Kidney (tissue), 14 donors: Measurements from ENCODE around the gene TMEM51. TPM values are rescaled to one million over a fixed set of nuclear protein-coding genes. Genes with fewer than 3 reads are reported as not detected.

Experiments
- DNase-seq, 5 donors: peaks; one replicate each; pipeline ENCODE4 v3.0.0-alpha.2; 2013 to 2020
- FAIRE-seq: peaks from 2 replicates; lab custom pipeline; 2012; peaks lifted over from hg19 to GRCh38; lab: Jason Lieb, UNC
- H3K27ac ChIP-seq, 2 donors: one replicate each; pipeline ENCODE4 v1.7.0; 2013; ENCODE audit warnings: low read depth in 2 of 2, low read length in 2 of 2, inconsistent platforms in 1 of 2
- H3K27me3 ChIP-seq: one replicate; pipeline ENCODE4 v1.7.1; 2013; ENCODE audit warnings: low read length, inconsistent platforms; ENCODE audit not compliant: control insufficient read depth, insufficient read depth
- H3K36me3 ChIP-seq, 3 donors: one replicate each; pipeline versions ENCODE4 v1.7.0 to v1.7.1; 2013; ENCODE audit warnings: low read length in 3 of 3, control low read depth in 1 of 3, inconsistent platforms in 1 of 3; ENCODE audit not compliant: insufficient read depth in 3 of 3, control insufficient read depth in 2 of 3
- H3K4me1 ChIP-seq, 3 donors: one replicate each; pipeline versions ENCODE4 v1.7.0 to v1.7.1; 2013; ENCODE audit warnings: low read length in 3 of 3, inconsistent platforms in 1 of 3, low read depth in 1 of 3; ENCODE audit not compliant: control insufficient read depth in 2 of 3, insufficient read depth in 2 of 3
- H3K4me3 ChIP-seq, 3 donors: one replicate each; pipeline versions ENCODE4 v1.7.0 to v1.8.1; 2013; ENCODE audit warnings: low read length in 3 of 3, control low read depth in 1 of 3, inconsistent platforms in 1 of 3
- H3K9ac ChIP-seq, 3 donors: one replicate each; pipeline versions ENCODE4 v1.7.0 to v1.7.1; 2013; ENCODE audit warnings: low read length in 3 of 3, control low read depth in 1 of 3, inconsistent platforms in 1 of 3
- H3K9me3 ChIP-seq, 3 donors: one replicate each; pipeline versions ENCODE4 v1.7.0 to v1.7.1; 2013; ENCODE audit warnings: low read length in 3 of 3, control low read depth in 1 of 3, inconsistent platforms in 1 of 3; ENCODE audit not compliant: control insufficient read depth in 2 of 3, insufficient read depth in 1 of 3
- intact Hi-C: fragments of 100-400 bp; cut with DNase I; formaldehyde crosslinking; loops from one replicate; pipeline ENCODE4 v1.11.1; 2022
- polyA plus RNA-seq: library from polyadenylated mRNA; stranded (reverse); fragments of 350-450 nt; fragmentation: Illumina TruSeq; extraction: RNeasy Lipid Tissue Mini Kit (QIAGEN cat#74804); gene quantifications from one replicate; pipeline ENCODE4 v1.2.3, GENCODE V29; 2014; ENCODE audit warnings: low read depth, low replicate concordance; ENCODE audit not compliant: insufficient read depth
- total RNA-seq: library from RNA; stranded (reverse); fragmentation: NEBNext Ultra II Directional; extraction: Animal tissue kit (Norgen Biotek cat#: 25700); gene quantifications from one replicate; pipeline ENCODE4 v1.2.1, GENCODE V29; 2021
- TF ChIP-seq, protein P1 (sequence below): IDR thresholded peaks from 3 replicates; pipeline ENCODE4 v1.5.1; 2012; ENCODE audit warnings: mild to moderate bottlenecking, moderate library complexity, borderline replicate concordance; ENCODE audit not compliant: insufficient read depth; ENCODE audit errors: extremely low read depth
- donor health status: control.
- donor health status: control.
- donor health status: control.
- donor health status: control.
- donor health status: control.
- donor health status: DM: yes; HTN: yes; CAD: no.
- donor health status: Normal renal cell carcinoma (clear cell type).

Gene TMEM51
- total and polyA plus RNA-seq, 2 donors from 2014 or later: 38.1 to 48.4 TPM

DNA sequence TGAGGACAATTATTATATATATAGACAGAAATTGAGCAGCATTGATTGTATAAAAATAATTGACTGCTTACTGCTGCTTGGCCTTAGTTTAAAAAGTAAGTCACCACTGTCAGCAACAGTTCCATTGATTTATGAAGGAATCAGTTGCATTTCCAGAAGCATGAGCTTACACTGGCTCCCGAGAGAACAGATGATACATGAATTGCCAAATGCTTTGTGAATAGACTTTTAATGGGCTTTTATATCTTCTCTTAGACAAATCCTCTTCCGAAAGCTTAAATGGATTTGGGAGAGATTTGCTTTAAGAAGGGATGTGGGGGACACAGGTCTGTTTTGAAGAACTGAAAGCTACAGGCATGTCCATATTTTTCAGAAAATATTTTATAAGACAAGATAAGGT, 101.0 kb downstream of the TMEM51 start:
- Histone ChIP-seq H3K4me3 (no peak overlapping the region), H3K4me1 (no peaks in the 10 kb centered on the region), H3K9me3 (no peaks in the 10 kb centered on the region), H3K36me3 (no peaks in the 10 kb centered on the region), H3K27me3 (no peaks in the 10 kb centered on the region), H3K9ac (no peak overlapping the region), H3K27ac (no peak overlapping the region)
- TF ChIP-seq, protein P1, sequence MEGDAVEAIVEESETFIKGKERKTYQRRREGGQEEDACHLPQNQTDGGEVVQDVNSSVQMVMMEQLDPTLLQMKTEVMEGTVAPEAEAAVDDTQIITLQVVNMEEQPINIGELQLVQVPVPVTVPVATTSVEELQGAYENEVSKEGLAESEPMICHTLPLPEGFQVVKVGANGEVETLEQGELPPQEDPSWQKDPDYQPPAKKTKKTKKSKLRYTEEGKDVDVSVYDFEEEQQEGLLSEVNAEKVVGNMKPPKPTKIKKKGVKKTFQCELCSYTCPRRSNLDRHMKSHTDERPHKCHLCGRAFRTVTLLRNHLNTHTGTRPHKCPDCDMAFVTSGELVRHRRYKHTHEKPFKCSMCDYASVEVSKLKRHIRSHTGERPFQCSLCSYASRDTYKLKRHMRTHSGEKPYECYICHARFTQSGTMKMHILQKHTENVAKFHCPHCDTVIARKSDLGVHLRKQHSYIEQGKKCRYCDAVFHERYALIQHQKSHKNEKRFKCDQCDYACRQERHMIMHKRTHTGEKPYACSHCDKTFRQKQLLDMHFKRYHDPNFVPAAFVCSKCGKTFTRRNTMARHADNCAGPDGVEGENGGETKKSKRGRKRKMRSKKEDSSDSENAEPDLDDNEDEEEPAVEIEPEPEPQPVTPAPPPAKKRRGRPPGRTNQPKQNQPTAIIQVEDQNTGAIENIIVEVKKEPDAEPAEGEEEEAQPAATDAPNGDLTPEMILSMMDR: no peak
- DNase-seq: peak in 2 of 5 donors; percentile 9 to 34
- intact Hi-C loops: no loop called here
- FAIRE-seq: no peak

DNA sequence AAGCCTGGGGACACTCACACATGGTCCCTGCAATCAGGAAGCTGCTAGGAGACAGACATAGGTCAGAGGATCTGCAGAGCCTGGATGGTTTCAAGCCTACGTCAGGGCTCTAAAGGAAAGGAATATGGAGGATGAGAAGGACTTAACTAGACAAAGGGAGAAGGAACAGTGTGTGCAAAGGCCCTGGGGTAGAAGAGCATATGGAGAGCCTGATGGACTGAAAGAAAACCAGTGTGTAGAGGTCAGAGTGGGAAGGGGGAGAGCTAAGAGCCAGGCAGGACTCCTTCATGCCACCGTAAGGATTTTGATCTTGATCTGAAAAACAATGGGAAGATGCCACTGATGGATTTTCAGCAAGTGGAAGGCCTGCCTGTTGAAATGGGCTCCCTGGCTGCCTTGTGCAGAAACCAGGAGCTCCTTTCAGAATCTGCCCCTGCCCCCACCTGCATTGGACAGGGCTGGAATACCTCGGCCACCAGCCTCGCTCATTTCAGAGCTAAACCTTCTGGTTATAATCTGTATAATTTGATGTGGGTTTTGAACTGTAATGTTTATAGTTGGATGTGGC, 102.1 kb downstream of the TMEM51 start:
- H3K9ac ChIP-seq: no peak overlapping the region
- no peak overlapping the region for H3K27ac ChIP-seq
- intact Hi-C loops: no loop called here
- no peak overlapping the region for H3K4me3 ChIP-seq
- H3K27me3 ChIP-seq: no peaks in the 10 kb centered on the region
- TF ChIP-seq, protein P1: no peak
- FAIRE-seq (no peak), DNase-seq (no peak)
- H3K9me3 ChIP-seq: no peaks in the 10 kb centered on the region
- no peaks in the 10 kb centered on the region for H3K36me3 ChIP-seq
- peaks cover 0 to 2% (median 0%) of the 10 kb centered on the region in 3 donors for H3K4me1 ChIP-seq

- intact Hi-C loops: no loop called here
- no peak for FAIRE-seq
These were observed 103.0 kb downstream of the TMEM51 start for GRCh38 chr1:15256584-15256983.

More at GRCh38 chr1:15256584-15256983, 103.0 kb downstream of the TMEM51 start:
- Histone ChIP-seq H3K9me3 (no peaks in the 10 kb centered on the region), H3K4me1 (peaks cover 0 to 6% (median 0%) of the 10 kb centered on the region in 3 donors), H3K9ac (no peak overlapping the region), H3K4me3 (no peak overlapping the region), H3K27ac (no peak overlapping the region), H3K36me3 (no peaks in the 10 kb centered on the region), H3K27me3 (no peaks in the 10 kb centered on the region)
- DNase-seq: no peak
- TF ChIP-seq, protein P1: no peak
